GM18951 (cell line): ENCODE data around the gene AOX1.

ENCODE experiments used
- POLR2A ChIP-seq: IDR thresholded peaks from 4 replicates; pipeline ENCODE4 v1.6.1; 2011; ENCODE audit warnings: mild to moderate bottlenecking; ENCODE audit not compliant: insufficient read length, insufficient read depth; ENCODE audit errors: extremely low read depth
- in situ Hi-C: fragments of 300-500 bp; cut with MboI; formaldehyde crosslinking; loops from one replicate; pipeline ENCODE4 v1.12.0; 2022; ENCODE audit warnings: low sequenced_read_pairs, mixed read lengths, inconsistent platforms; ENCODE audit not compliant: unreplicated experiment

Gene AOX1

GRCh38 chr2:200700856-200701255, 115.0 kb downstream of the AOX1 start:
- in situ Hi-C loops: loop anchor here (25.0 kb wide), 2 partner anchors 486 to 739 kb away; partner anchors contain the start of genes CASP10, MAIP1 and TYW5
- no peak for TF ChIP-seq POLR2A

GRCh38 chr2:200702044-200702443, 116.2 kb downstream of the AOX1 start:
- no peak for TF ChIP-seq POLR2A
- in situ Hi-C loops: loop anchor here (25.0 kb wide), 2 partner anchors 485 to 740 kb away; partner anchors contain the start of genes CASP10, MAIP1 and TYW5

DNA sequence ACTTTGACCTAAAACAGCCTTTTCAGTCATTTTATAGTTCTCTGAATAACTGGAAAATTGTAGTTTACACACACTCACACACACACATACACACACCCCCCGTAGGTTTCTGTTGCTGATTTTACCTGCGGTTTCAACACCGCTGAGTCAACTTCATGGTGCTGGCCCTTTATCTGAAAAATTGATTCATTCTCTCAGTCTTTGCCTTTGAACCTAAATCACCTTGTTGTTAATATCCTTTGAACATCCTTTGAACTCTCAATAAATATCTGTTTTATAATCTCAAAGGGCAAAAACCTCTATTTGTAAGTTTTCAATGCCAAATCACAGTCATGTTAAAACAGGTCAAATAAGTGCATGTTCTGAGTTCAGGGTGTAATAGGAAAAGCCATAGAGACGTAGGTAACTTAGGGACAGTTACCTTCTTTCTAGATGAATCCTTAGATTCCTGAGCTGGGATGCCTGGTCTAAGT, 116.9 kb downstream of the AOX1 start:
- in situ Hi-C loops: loop anchor here (25.0 kb wide), 2 partner anchors 485 to 740 kb away; partner anchors contain the start of genes CASP10, MAIP1 and TYW5
- TF ChIP-seq POLR2A: no peak

DNA sequence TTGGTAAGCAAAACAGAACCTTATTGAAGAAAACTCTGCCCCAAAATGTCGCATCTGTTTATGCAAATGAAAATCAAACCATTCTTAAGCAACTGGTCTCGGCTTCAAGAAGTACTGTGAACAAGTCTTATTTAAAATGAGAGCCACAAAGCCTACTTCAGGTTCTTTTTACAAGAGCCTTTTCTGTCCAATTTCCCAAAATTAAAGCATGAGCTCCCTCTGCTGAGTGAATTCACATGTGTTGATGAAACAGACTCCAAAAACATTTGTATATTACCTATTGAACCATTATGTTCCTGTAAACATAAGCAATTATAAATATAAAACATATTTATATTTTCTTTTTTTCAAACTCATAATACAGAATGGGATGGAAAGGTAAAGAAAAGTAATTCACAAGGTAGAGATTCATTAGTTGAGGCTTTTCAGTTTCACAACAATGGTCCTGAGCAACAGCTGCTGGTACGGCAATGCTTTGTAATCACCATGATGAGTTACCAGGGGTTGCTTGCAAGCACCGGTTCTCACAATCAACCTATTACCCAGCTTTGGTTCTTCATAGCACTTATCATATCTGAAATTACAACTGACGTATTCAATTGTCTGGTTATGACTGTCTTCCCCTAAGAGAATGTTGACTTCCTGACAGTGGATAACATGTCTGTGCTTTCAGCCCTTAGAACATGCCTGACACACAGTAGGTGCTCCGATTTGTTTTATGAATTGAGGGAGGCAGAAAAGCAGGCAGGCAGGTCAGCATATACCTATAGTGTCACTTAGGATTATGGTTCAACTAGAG, 117.5 kb downstream of the AOX1 start:
- in situ Hi-C loops: loop anchor here (25.0 kb wide), 2 partner anchors 484 to 741 kb away; partner anchors contain the start of genes CASP10, MAIP1 and TYW5
- no peak for TF ChIP-seq POLR2A

DNA sequence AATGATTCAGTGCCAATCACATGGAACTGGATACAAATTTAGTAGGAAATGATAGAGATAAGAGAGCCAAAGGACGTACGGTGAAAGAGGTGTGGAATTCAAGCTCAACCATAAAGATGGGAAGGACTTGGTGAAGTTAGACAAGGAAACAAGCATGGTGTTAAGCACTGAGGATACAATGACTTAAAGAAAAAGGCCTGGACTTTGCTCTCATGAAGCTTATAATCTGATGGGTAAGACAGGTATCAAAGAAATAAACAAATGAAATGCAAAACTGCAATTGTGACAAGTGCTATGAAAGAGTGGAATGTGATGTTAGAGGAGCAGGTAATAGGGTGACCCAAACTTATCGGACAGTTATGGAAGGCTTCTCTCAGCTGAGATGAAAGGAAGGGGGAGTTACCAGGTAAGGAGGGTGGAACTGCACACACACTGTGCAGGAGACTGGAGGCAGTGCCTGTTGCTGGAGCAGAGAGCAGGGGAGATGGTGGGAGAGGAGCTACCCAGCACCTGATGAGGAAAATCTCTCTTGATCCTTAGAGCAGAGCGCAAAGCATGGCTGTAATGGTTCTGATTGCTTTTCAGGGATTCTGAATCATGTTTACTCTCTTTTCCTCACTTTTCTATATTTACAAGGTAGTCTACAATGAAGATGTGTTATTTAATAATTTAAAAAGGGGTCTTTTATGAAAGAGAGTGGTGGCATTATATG, 118.3 kb downstream of the AOX1 start:
- no peak for TF ChIP-seq POLR2A
- in situ Hi-C loops: loop anchor here (25.0 kb wide), 2 partner anchors 483 to 742 kb away; partner anchors contain the start of genes CASP10, MAIP1 and TYW5

DNA sequence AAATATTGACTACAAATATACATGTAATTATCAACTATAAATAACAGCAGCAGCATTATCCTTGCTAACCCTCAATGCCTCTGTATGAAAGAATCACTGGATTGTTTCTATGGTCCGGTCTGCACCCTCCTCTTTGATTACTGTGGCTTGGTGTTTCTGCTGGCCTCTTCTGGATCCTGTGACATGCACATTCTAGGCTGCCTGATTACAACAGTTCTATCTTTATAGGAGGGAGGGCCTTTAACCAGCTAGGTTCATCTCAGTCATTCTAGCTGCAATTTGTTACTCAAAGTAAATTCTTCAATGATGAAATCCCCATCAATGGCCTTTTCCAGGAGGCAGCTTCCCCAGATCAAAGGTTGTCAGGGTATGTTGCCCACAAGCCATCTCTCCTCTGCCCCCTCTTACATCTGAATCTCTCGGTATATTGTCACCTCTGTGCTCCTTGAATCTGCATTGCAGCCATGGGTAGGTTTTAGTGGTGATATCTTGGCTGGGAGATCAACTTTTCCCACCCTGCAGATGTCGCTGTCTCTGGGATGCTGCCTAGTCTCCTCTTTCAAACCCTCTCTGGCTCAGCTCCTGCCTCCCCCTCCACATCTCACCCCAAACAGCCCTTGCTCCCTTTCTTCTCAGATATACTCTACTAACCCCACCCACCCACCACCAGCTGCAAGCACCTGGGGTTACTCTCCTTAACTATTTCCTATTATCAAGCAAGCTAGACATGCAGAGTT, 119.7 kb downstream of the AOX1 start:
- no peak for TF ChIP-seq POLR2A
- in situ Hi-C loops: loop anchor here (25.0 kb wide), 2 partner anchors 482 to 743 kb away; partner anchors contain the start of genes CASP10, MAIP1 and TYW5

- in situ Hi-C loops: loop anchor here (25.0 kb wide), 2 partner anchors 478 to 747 kb away; partner anchors contain the start of genes CASP10, MAIP1 and TYW5
- no peak for TF ChIP-seq POLR2A
These were observed 123.1 kb downstream of the AOX1 start for GRCh38 chr2:200708943-200709342.

DNA sequence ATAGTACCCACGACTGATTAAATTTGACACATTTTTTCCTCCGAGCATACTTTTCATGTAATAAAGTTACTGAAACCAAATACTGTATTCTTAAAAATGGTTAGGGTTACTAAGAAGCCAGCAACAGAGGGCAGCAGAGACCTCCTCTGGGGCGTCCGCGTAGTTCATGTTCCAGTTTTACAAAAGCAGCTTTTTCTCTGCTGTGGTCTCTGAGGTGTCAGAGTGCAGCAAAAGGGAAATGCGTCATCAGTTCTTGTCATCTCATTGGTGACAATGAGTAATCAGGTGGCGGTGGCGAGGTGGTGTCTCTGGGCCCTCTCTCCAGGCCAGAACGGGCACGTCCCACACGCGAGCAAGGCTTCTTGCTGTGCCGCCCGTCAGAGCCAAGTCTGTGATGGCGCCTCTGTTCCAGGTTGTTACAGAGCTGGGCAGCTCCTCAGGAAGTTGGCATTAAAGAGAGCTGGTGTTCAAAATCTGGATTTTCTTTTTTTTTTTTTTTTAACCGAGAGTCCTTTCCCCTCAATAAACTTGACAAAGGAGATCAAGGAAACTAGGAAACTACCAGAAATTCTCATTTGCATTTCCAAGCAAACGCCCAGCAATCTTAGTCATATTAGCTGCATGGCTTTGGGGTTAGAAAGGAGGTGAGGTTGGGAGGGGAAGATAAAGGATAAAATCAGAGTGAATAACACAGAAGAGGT, 127.3 kb downstream of the AOX1 start:
- in situ Hi-C loops: loop anchor here (25.0 kb wide), 2 partner anchors 474 to 751 kb away; partner anchors contain the start of genes CASP10, MAIP1 and TYW5
- peak; percentile 90 for TF ChIP-seq POLR2A

GRCh38 chr2:200713704-200714064, 127.9 kb downstream of the AOX1 start:
- in situ Hi-C loops: loop anchor here (25.0 kb wide), 2 partner anchors 474 to 751 kb away; partner anchors contain the start of genes CASP10, MAIP1 and TYW5
- no peak for TF ChIP-seq POLR2A

GRCh38 chr2:200715014-200715413, 129.2 kb downstream of the AOX1 start:
- in situ Hi-C loops: loop anchor here (25.0 kb wide), 2 partner anchors 472 to 753 kb away; partner anchors contain the start of genes CASP10, MAIP1 and TYW5

- in situ Hi-C loops: loop anchor here (25.0 kb wide), 2 partner anchors 471 to 754 kb away; partner anchors contain the start of genes CASP10, MAIP1 and TYW5
These were observed 130.6 kb downstream of the AOX1 start for GRCh38 chr2:200716386-200716785.

More at GRCh38 chr2:200716386-200716785, 130.6 kb downstream of the AOX1 start:
- no peak for TF ChIP-seq POLR2A
